SU-DHL-6 (cell line): Measurements from ENCODE around the gene CDH13.

Source experiments
- H2AFZ ChIP-seq: fragments of 200-600 bp; sonication (generic); 2 replicates; pipeline ENCODE4 v1.6.1; 2014; ENCODE audit warnings: low read depth, mild to moderate bottlenecking, moderate library complexity, mixed read lengths, antibody characterized with exemption, low read length; ENCODE audit not compliant: severe bottlenecking
- H3F3A ChIP-seq: fragments of 200-600 bp; shearing (Covaris generic); 2 replicates; pipeline ENCODE4 v1.6.0; 2016; ENCODE audit warnings: antibody characterized with exemption, mild to moderate bottlenecking; ENCODE audit not compliant: insufficient read depth
- H3K27ac ChIP-seq: fragments of 200-600 bp; sonication (generic); 2 replicates; pipeline ENCODE4 v1.5.1; 2016; ENCODE audit warnings: low read depth, mild to moderate bottlenecking, low read length, moderate library complexity, mixed read lengths
- H3K27me3 ChIP-seq: fragments of 200-600 bp; sonication (generic), shearing (Covaris generic); 2 replicates; pipeline ENCODE4 v1.6.0; 2014; ENCODE audit warnings: mild to moderate bottlenecking, low read length
- H3K36me3 ChIP-seq: fragments of 200-600 bp; sonication (generic); 2 replicates; pipeline ENCODE4 v1.6.1; 2014; ENCODE audit warnings: mild to moderate bottlenecking, low read length, mixed read lengths
- H3K4me2 ChIP-seq: fragments of 300-600, 200-600 bp; shearing (Covaris generic), sonication (generic); 2 replicates; pipeline ENCODE4 v1.6.0; 2014; ENCODE audit warnings: low read length, low read depth, mild to moderate bottlenecking; ENCODE audit not compliant: poor library complexity, severe bottlenecking
- H3K4me3 ChIP-seq: fragments of 200-600 bp; sonication (generic); 2 replicates; pipeline ENCODE4 v1.5.1; 2014; ENCODE audit warnings: antibody characterized with exemption, low read length, mild to moderate bottlenecking, mixed read lengths; ENCODE audit not compliant: insufficient read depth, poor library complexity, severe bottlenecking
- H3K79me2 ChIP-seq: fragments of 200-600 bp; sonication (generic); 2 replicates; pipeline ENCODE4 v1.6.1; 2014; ENCODE audit warnings: mild to moderate bottlenecking, low read length, moderate library complexity; ENCODE audit not compliant: insufficient read depth
- H3K9ac ChIP-seq: fragments of 200-600 bp; sonication (generic); 2 replicates; pipeline ENCODE4 v1.7.0; 2014; ENCODE audit warnings: mild to moderate bottlenecking, low read length
- H3K9me2 ChIP-seq: fragments of 200-600 bp; sonication (generic); replicated peaks from 2 replicates; pipeline ENCODE4 v1.6.1; 2014; ENCODE audit warnings: low read length; ENCODE audit not compliant: insufficient read depth
- H3K9me3 ChIP-seq: fragments of 200-600 bp; sonication (generic); 2 replicates; pipeline ENCODE4 v1.6.1; 2014; ENCODE audit warnings: low read length, mixed read lengths; ENCODE audit not compliant: insufficient read depth
- H4K20me1 ChIP-seq: fragments of 200-600 bp; sonication (generic); 2 replicates; pipeline ENCODE4 v1.6.1; 2014; ENCODE audit warnings: low read depth, mild to moderate bottlenecking, antibody characterized with exemption, low read length, moderate library complexity, mixed read lengths
- CTCF ChIP-seq: fragments of 200-600 bp; sonication (generic); IDR thresholded peaks from one replicate; pipeline ENCODE4 v1.5.1; 2017; ENCODE audit warnings: antibody characterized with exemption, mild to moderate bottlenecking, low read length, moderate library complexity; ENCODE audit not compliant: insufficient read depth, poor library complexity, severe bottlenecking
- EZH2phosphoT487 ChIP-seq: fragments of 200-600 bp; sonication (generic), shearing (Covaris generic); conservative IDR thresholded peaks from 2 replicates; pipeline ENCODE4 v1.6.1; 2018; ENCODE audit warnings: mild to moderate bottlenecking, antibody characterized with exemption, low read length, moderate library complexity, mixed read lengths

Gene CDH13

GRCh38 chr16:83830091-83830768, 1203.5 kb downstream of the CDH13 start:
- H2AFZ ChIP-seq, result no peak overlapping the region

GRCh38 chr16:83830769-83831455, 1204.1 kb downstream of the CDH13 start:
- Histone ChIP-seq H3K27ac (no peak overlapping the region), H4K20me1 (no peaks in the 10 kb centered on the region), H3K9me2 (no peaks in the 10 kb centered on the region), H3K4me2 (no peak overlapping the region), H3F3A (no peaks in the 10 kb centered on the region), H3K9me3 (no peaks in the 10 kb centered on the region), H3K79me2 (no peaks in the 10 kb centered on the region), H3K9ac (no peak overlapping the region), H3K27me3 (no peaks in the 10 kb centered on the region), H3K36me3 (no peaks in the 10 kb centered on the region), H2AFZ (no peak overlapping the region), H3K4me3 (no peak overlapping the region)
- TF ChIP-seq CTCF (no peak), EZH2phosphoT487 (no peak)

More at GRCh38 chr16:83830091-83830768, 1203.5 kb downstream of the CDH13 start:
- H3K27me3 ChIP-seq, result no peaks in the 10 kb centered on the region
- H3K9me2 ChIP-seq, result no peaks in the 10 kb centered on the region
- TF ChIP-seq CTCF (no peak), EZH2phosphoT487 (no peak)
- H3K36me3 ChIP-seq, result no peaks in the 10 kb centered on the region
- no peak overlapping the region for H3K4me2 ChIP-seq
- H3K9ac ChIP-seq, result no peak overlapping the region
- H3K9me3 ChIP-seq, result no peaks in the 10 kb centered on the region
- no peaks in the 10 kb centered on the region for H4K20me1 ChIP-seq
- no peak overlapping the region for H3K4me3 ChIP-seq
- no peaks in the 10 kb centered on the region for H3K79me2 ChIP-seq
- H3K27ac ChIP-seq, result no peak overlapping the region
- H3F3A ChIP-seq, result no peaks in the 10 kb centered on the region

- no peaks in the 10 kb centered on the region for H3F3A ChIP-seq
- H3K4me2 ChIP-seq, result no peak overlapping the region
- no peak overlapping the region for H2AFZ ChIP-seq
- no peak overlapping the region for H3K27ac ChIP-seq
- H3K9ac ChIP-seq, result no peak overlapping the region
- H3K27me3 ChIP-seq, result no peaks in the 10 kb centered on the region
- H3K4me3 ChIP-seq, result no peak overlapping the region
- TF ChIP-seq EZH2phosphoT487 (no peak), CTCF (no peak)
- H3K79me2 ChIP-seq, result no peaks in the 10 kb centered on the region
- no peaks in the 10 kb centered on the region for H3K9me3 ChIP-seq
- H3K36me3 ChIP-seq, result no peaks in the 10 kb centered on the region
- H3K9me2 ChIP-seq, result no peaks in the 10 kb centered on the region
- H4K20me1 ChIP-seq, result no peaks in the 10 kb centered on the region
Observed at GRCh38 chr16:83831456-83831987, 1204.8 kb downstream of the CDH13 start.
